Fibroblast of lung (primary cell): ENCODE results near the gene TSC22D1. TPM values are rescaled to one million over a fixed set of nuclear protein-coding genes. Genes with fewer than 3 reads are reported as not detected.

Experiments
- DNase-seq, 2 donors: peaks; one replicate each; pipeline versions ENCODE4 v3.0.0 to v3.0.0-alpha.2; 2010; ENCODE audit warnings: low read depth in 2 of 2
- H2AFZ ChIP-seq: 2 replicates; pipeline ENCODE4 v1.5.1; 2012; ENCODE audit warnings: low read length, control low read depth, inconsistent platforms
- H3K27ac ChIP-seq: 2 replicates; pipeline ENCODE4 v1.5.1; 2011; ENCODE audit warnings: low read length, control low read depth; ENCODE audit not compliant: insufficient read depth
- H3K27me3 ChIP-seq: 2 replicates; pipeline ENCODE4 v1.5.1; 2011; ENCODE audit warnings: mild to moderate bottlenecking, low read length; ENCODE audit not compliant: control insufficient read depth, insufficient read depth
- H3K36me3 ChIP-seq: 2 replicates; pipeline ENCODE4 v1.5.1; 2011; ENCODE audit warnings: low read length; ENCODE audit not compliant: control insufficient read depth, insufficient read depth
- H3K4me1 ChIP-seq: 2 replicates; pipeline ENCODE4 v1.5.1; 2011; ENCODE audit warnings: low read length; ENCODE audit not compliant: control insufficient read depth, insufficient read depth; ENCODE audit errors: extremely low read depth
- H3K4me2 ChIP-seq: 2 replicates; pipeline ENCODE4 v1.5.1; 2011; ENCODE audit warnings: low read length, control low read depth; ENCODE audit not compliant: insufficient read depth; ENCODE audit errors: extremely low read depth
- H3K4me3 ChIP-seq, 4 experiments: fragments of 200-600 bp in 1 of 4; sonication (generic) in 1 of 4; replicated peaks in 1 of 4; 2 replicates each; pipeline ENCODE4 v1.5.1; 2011 to 2016; ENCODE audit warnings: low read length in 4 of 4, low read depth in 3 of 4, mild to moderate bottlenecking in 3 of 4, control low read depth in 2 of 4, inconsistent platforms in 1 of 4, mixed read lengths in 1 of 4; ENCODE audit not compliant: insufficient read depth in 1 of 4; ENCODE audit errors: control extremely low read depth in 1 of 4
- H3K79me2 ChIP-seq: 2 replicates; pipeline ENCODE4 v1.5.1; 2012; ENCODE audit warnings: mild to moderate bottlenecking, low read length, inconsistent platforms; ENCODE audit not compliant: control insufficient read depth, insufficient read depth
- H3K9ac ChIP-seq: 2 replicates; pipeline ENCODE4 v1.5.1; 2011; ENCODE audit warnings: mild to moderate bottlenecking, low read length, control low read depth; ENCODE audit not compliant: insufficient read depth
- H3K9me3 ChIP-seq: 2 replicates; pipeline ENCODE4 v1.5.1; 2012; ENCODE audit warnings: low read depth, low read length; ENCODE audit not compliant: control insufficient read depth, insufficient read depth
- H4K20me1 ChIP-seq: 2 replicates; pipeline ENCODE4 v1.5.1; 2011; ENCODE audit warnings: low read length; ENCODE audit not compliant: control insufficient read depth, insufficient read depth; ENCODE audit errors: extremely low read depth
- EZH2 ChIP-seq: IDR thresholded peaks from 2 replicates; pipeline ENCODE4 v1.5.1; 2012; ENCODE audit warnings: low read length, control low read depth, mild to moderate bottlenecking; ENCODE audit errors: missing control alignments
- polyA plus RNA-seq, 2 donors: library from polyadenylated mRNA; depleted of rRNA in 1 of 2; stranded (reverse) in 1 of 2; unstranded in 1 of 2; fragments of >200 nt; gene quantifications; 2 replicates each; pipeline ENCODE4 v1.2.1, GENCODE V29; 2011 to 2012; ENCODE audit warnings: missing spikeins in 1 of 2
- total RNA-seq: library from RNA; depleted of rRNA; stranded (reverse); fragments of >200 nt; gene quantifications from 2 replicates; pipeline ENCODE4 v1.2.1, GENCODE V29; 2014
- TF ChIP-seq, protein P1 (sequence below), 2 donors: IDR thresholded peaks in 1 of 2; conservative IDR thresholded peaks in 1 of 2; 1 replicate in 1 of 2; 2 replicates in 1 of 2; pipeline ENCODE4 v1.5.1; 2011 to 2012; ENCODE audit warnings: low read length in 2 of 2, control low read depth in 1 of 2, inconsistent platforms in 1 of 2, low read depth in 1 of 2, mild to moderate bottlenecking in 1 of 2

The TSC22D1 gene
- total and polyA plus RNA-seq, 2 donors (not counting 1 experiment from before 2014, with no cell fraction given), result 80.4 to 97.6 TPM

DNA sequence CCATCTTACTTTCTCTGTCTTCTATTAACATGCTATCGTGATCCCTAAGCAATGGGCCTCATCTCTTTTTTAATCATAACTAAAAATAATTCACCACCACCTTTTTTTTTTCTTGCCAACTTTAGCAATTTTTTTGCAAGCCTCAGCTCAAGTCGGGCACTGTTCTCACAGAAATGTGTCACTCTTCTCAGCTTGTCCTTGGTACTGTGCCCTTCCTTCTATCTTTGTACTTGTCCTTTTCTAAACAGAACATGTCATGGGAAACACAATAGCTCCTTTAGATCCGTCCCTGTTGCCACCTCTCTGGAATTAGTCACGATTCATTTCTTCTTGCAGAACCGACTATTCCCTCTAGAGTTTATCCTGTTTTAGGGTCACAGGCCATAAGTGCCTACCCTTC, 192.2 kb downstream of the TSC22D1 start:
- Histone ChIP-seq H3K79me2 (no peaks in the 10 kb centered on the region), H4K20me1 (no peaks in the 10 kb centered on the region), H3K27ac (no peak overlapping the region), H2AFZ (no peak overlapping the region), H3K27me3 (no peaks in the 10 kb centered on the region), H3K36me3 (no peaks in the 10 kb centered on the region), H3K9me3 (no peaks in the 10 kb centered on the region), H3K4me1 (peaks cover 9% of the 10 kb centered on the region), H3K9ac (no peak overlapping the region), H3K4me2 (no peak overlapping the region), H3K4me3 (no peak overlapping the region)
- no peak for DNase-seq
- TF ChIP-seq EZH2, result no peak
- TF ChIP-seq, protein P1, sequence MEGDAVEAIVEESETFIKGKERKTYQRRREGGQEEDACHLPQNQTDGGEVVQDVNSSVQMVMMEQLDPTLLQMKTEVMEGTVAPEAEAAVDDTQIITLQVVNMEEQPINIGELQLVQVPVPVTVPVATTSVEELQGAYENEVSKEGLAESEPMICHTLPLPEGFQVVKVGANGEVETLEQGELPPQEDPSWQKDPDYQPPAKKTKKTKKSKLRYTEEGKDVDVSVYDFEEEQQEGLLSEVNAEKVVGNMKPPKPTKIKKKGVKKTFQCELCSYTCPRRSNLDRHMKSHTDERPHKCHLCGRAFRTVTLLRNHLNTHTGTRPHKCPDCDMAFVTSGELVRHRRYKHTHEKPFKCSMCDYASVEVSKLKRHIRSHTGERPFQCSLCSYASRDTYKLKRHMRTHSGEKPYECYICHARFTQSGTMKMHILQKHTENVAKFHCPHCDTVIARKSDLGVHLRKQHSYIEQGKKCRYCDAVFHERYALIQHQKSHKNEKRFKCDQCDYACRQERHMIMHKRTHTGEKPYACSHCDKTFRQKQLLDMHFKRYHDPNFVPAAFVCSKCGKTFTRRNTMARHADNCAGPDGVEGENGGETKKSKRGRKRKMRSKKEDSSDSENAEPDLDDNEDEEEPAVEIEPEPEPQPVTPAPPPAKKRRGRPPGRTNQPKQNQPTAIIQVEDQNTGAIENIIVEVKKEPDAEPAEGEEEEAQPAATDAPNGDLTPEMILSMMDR (conservative IDR thresholded peaks at IDR 0.05 in 1 of 2, IDR thresholded peaks at IDR 0.05 in 1 of 2; ENCODE audit: low read depth in 1 of 2, low read length in 2 of 2), result no peak

DNA sequence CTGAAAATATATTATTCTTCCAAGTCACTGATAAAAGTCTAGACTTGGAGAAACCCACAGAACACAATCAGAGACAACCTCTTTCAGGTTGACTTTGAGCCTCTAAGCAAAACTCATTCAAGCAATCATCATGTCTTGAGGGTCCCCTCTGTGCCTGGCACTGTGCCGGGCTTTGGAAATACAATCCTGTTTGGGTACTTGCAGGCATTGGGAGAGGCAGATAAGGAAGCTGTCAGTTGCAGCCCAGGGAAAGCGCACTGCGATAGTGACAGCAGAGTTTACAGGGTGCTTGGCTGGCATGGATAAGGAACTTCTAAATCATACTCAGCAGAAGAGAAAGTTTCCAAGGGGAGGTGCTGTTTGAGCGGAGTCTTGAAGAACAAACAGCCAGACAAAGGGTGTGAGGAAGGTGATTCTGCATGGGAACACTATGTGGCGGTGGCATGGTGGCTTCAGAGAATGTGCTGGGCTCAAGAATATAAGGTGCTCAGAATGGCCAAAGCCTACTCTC, 193.4 kb downstream of the TSC22D1 start:
- no peaks in the 10 kb centered on the region for H3K36me3 ChIP-seq
- DNase-seq, result no peak
- no peaks in the 10 kb centered on the region for H3K79me2 ChIP-seq
- H3K4me3 ChIP-seq, result no peak overlapping the region
- H2AFZ ChIP-seq, result no peak overlapping the region
- no peak overlapping the region for H3K27ac ChIP-seq
- H3K4me1 ChIP-seq, result peaks cover 9% of the 10 kb centered on the region
- H4K20me1 ChIP-seq, result no peaks in the 10 kb centered on the region
- H3K9me3 ChIP-seq, result no peaks in the 10 kb centered on the region
- no peaks in the 10 kb centered on the region for H3K27me3 ChIP-seq
- H3K9ac ChIP-seq, result no peak overlapping the region
- no peak overlapping the region for H3K4me2 ChIP-seq
- TF ChIP-seq EZH2, result no peak
- TF ChIP-seq, protein P1 (conservative IDR thresholded peaks at IDR 0.05 in 1 of 2, IDR thresholded peaks at IDR 0.05 in 1 of 2; ENCODE audit: low read depth in 1 of 2, low read length in 2 of 2), result no peak

Other genes starting within 250 kb of the TSC22D1 start
- 9.2 and 15.5 TPM in 2 replicates for gene SERP2, start 202.5 kb downstream of the TSC22D1 start, total RNA-seq
- gene SERP2, start 202.5 kb downstream of the TSC22D1 start, polyA plus RNA-seq, result 10.6 and 11.2 TPM in 2 replicates